ENCODE data around the gene RMRP. TPM values are rescaled to one million over a fixed set of nuclear protein-coding genes. Genes with fewer than 3 reads are reported as not detected.
"Not testable (repeated sequence)": the region's sequence is repeated elsewhere in the genome, so short reads cannot be mapped to it uniquely, and the experiment has no call there.

The RMRP gene
- total and polyA plus RNA-seq, 2 donors = 13.0 to 22,838 TPM

DNA sequence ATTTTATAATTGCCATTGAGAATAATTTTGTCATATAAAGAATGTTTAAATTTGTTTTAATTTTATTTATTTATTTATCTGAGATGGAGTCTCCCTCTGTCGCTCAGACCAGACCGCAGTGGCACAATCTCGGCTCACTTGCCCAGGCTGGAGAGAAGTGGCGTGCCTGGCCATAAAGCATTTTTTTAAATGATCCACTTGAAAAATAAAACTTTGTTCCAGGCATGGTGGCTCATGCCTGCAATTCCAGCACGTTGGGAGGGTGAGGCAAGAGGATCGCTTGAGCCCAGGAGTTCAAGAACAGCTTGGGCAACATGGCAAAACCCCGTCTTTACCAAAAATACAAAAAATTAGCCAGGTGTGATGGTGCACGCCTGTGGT, 5.0 kb downstream of the RMRP start:
- no peak overlapping the region for H3K27ac ChIP-seq (ENCODE audit: low read depth in 1 of 2, low read length in 1 of 2)
- DNase-seq (ENCODE audit: low read depth in 6 of 9, low spot score in 9 of 9) = no peak
- H3K9me3 ChIP-seq (ENCODE audit: control insufficient read depth in 2 of 2, insufficient read depth in 1 of 2, low read length in 1 of 2) = no peaks in the 10 kb centered on the region
- peaks cover 0 to 2% of the 10 kb centered on the region in 2 donors for H3K27me3 ChIP-seq (ENCODE audit: control insufficient read depth in 2 of 2, insufficient read depth in 1 of 2, low read length in 1 of 2)
- H3K36me3 ChIP-seq (ENCODE audit: control insufficient read depth in 2 of 2, insufficient read depth in 2 of 2, low read length in 1 of 2) = peaks cover 0 to 8% of the 10 kb centered on the region in 2 donors
- no peak overlapping the region for H3K4me3 ChIP-seq (ENCODE audit: low read length in 2 of 2)
- H3K4me1 ChIP-seq (ENCODE audit: control insufficient read depth in 2 of 2, insufficient read depth in 2 of 2, low read length in 2 of 2) = peaks cover 37 to 66% of the 10 kb centered on the region in 2 donors
- 97% methylated on average over 8 of the region's 8 CpGs for WGBS

DNA sequence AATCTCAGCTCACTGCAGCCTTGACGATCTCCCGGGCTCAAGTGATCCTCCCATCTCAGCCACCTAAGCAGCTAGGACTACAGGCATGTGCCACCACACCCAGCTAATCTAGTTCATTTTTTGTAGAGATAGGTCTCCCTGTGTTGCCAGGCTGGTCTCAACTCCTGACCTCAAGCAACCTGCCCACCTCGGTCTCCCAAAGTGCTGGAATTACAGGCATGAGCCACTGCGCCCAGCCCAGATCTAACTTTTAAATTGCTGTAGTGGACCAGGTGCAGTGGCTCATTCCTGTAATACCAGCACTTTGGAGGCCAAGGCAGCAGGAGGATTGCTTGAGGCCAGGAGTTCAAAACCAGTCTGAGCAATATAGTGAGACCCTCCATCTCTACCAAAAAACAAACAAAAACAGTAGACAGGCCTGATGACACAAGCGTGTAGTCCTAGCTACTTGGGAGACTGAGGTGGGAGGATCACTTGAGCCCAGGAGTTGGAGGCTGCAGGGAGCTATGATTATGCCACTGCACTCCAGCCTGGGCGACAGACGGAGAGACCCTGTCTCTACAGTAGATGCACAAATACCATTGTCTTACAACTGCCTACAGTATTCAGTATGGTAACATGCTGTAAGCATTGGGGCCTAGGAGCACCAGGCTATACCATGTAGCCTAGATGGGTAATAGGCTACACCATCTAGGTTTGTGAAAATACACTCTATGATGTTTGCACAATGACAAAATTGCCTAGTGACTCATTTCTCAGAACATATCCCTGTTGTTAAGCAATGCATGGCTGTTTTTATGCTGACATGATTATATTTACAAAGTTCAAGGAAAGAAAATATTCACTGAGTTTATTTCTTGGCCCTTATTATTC, 5.6 kb downstream of the RMRP start:
- H3K27ac ChIP-seq (ENCODE audit: low read depth in 1 of 2, low read length in 1 of 2) = peak overlapping the region in 1 of 2 donors; percentile 11
- no peak overlapping the region for H3K4me3 ChIP-seq (ENCODE audit: low read length in 2 of 2)
- peaks cover 42 to 66% of the 10 kb centered on the region in 2 donors for H3K4me1 ChIP-seq (ENCODE audit: control insufficient read depth in 2 of 2, insufficient read depth in 2 of 2, low read length in 2 of 2)
- H3K36me3 ChIP-seq (ENCODE audit: control insufficient read depth in 2 of 2, insufficient read depth in 2 of 2, low read length in 1 of 2) = peaks cover 0 to 8% of the 10 kb centered on the region in 2 donors
- no peaks in the 10 kb centered on the region for H3K9me3 ChIP-seq (ENCODE audit: control insufficient read depth in 2 of 2, insufficient read depth in 1 of 2, low read length in 1 of 2)
- DNase-seq (ENCODE audit: low read depth in 6 of 9, low spot score in 9 of 9) = no peak
- WGBS = 96% methylated on average over 7 of the region's 7 CpGs
- H3K27me3 ChIP-seq (ENCODE audit: control insufficient read depth in 2 of 2, insufficient read depth in 1 of 2, low read length in 1 of 2) = no peaks in the 10 kb centered on the region

DNA sequence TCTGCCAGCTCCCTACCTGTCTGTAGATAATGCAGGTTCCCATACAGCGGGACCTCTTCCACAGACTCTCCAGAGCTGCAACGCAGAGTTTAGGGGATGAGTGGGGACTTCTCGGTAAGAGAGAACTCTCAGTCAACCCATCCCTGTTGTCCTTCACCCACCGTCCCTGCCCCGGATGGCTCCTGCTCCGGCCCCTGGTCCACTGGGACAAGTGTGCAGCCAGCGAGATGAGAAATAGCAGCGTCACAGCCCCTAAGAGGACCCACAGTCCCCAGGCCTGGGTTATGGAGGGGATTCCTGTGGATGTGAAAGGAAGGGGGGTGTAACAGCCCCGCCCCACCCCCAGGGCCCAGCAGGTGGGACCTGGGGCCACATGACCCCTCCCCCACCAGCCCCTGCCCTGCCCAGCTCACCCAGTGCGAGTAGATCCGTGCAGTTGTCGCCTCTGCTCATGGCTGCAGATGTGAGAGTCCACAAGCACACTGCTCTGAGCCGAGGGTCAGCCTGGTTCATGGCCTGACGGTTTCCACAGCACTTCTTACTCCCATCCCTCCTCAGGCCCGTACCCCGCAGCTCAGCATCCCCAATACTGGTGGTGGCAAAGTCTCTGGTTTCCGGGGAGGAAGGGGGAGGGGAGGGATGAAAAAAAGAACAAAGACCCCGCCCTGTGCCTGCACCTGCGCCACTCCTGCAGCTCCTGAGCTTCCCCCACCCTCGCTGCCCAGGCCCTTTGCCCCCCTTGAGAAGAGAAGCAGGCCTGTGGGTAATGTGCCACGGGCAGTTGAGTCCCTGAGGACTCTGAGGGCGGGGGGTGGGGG, 7.3 kb downstream of the RMRP start, which contains the start of gene SIT1:
Gene SIT1 (minus strand): TSS at position 591 of the 818 bp plus-strand sequence. CDS start 78 bp downstream, at position 513.
- peaks cover 45 to 65% of the 10 kb centered on the region in 2 donors for H3K4me1 ChIP-seq (ENCODE audit: control insufficient read depth in 2 of 2, insufficient read depth in 2 of 2, low read length in 2 of 2)
- H3K9me3 ChIP-seq (ENCODE audit: control insufficient read depth in 2 of 2, insufficient read depth in 1 of 2, low read length in 1 of 2) = no peaks in the 10 kb centered on the region
- peak within 1 kb of the TSS; percentile 98 to 99 for H3K27ac ChIP-seq (ENCODE audit: low read depth in 1 of 2, low read length in 1 of 2)
- peak in 8 of 9 donors; percentile 68 to 92 (median 79) for DNase-seq (ENCODE audit: low read depth in 6 of 9, low spot score in 9 of 9)
- 45% methylated on average over 22 of the region's 22 CpGs for WGBS
- no peaks in the 10 kb centered on the region for H3K27me3 ChIP-seq (ENCODE audit: control insufficient read depth in 2 of 2, insufficient read depth in 1 of 2, low read length in 1 of 2)
- peak within 1 kb of the TSS; percentile 65 to 75 for H3K4me3 ChIP-seq (ENCODE audit: low read length in 2 of 2)
- peaks cover 0 to 8% of the 10 kb centered on the region in 2 donors for H3K36me3 ChIP-seq (ENCODE audit: control insufficient read depth in 2 of 2, insufficient read depth in 2 of 2, low read length in 1 of 2)

DNA sequence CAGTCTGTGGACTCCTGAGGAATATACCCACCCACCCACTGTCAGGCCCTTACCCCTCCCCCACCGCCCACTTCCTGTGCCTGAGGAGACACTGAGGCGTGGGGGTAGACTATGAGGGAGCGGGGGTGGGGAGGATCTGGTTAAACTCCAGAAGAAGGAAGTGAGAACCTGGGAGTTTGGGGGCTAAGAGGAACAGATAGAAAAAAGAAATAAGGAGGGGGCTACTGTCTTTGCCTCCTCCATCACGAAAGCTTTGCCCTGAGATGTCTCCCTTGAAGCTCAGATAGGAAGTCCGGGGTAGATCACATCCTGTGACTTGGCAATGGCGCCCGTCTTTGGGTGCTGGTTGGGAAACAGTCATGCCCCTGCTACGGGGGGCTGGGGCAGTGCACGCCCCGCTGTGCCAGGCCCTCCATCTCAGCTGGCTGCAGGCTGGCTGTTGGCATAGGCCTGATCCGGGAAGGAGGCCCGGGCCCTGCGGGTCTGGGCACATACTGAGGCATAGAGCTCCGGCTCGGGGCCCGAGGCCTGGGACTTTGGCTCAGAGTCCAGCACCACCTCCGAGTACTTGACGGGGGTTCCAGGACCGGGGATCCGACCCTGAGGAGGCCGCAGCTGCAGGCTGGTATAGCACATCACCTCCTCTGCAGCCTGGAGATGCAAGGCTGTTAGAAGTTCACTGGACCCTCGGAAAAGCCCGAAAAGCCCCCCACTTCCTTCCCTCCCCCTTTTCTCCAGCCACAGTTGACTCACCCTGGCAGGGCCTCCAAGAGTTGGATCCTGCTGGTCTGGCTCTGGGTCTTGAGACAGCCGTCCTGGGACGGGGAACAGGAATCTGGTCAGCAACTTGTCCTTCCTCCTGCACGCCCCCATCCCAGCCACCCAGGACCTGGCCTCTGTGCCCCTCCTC, 8.1 kb downstream of the RMRP start:
- Histone ChIP-seq H3K36me3 (ENCODE audit: control insufficient read depth in 2 of 2, insufficient read depth in 2 of 2, low read length in 1 of 2) (peaks cover 0 to 8% of the 10 kb centered on the region in 2 donors), H3K4me1 (ENCODE audit: control insufficient read depth in 2 of 2, insufficient read depth in 2 of 2, low read length in 2 of 2) (peaks cover 47 to 72% of the 10 kb centered on the region in 2 donors), H3K27ac (ENCODE audit: low read depth in 1 of 2, low read length in 1 of 2) (peak overlapping the region; percentile 98 to 99), H3K27me3 (ENCODE audit: control insufficient read depth in 2 of 2, insufficient read depth in 1 of 2, low read length in 1 of 2) (no peaks in the 10 kb centered on the region), H3K9me3 (ENCODE audit: control insufficient read depth in 2 of 2, insufficient read depth in 1 of 2, low read length in 1 of 2) (no peaks in the 10 kb centered on the region), H3K4me3 (ENCODE audit: low read length in 2 of 2) (peak overlapping the region; percentile 65 to 75)
- WGBS = 65% methylated on average over 26 of the region's 26 CpGs
- DNase-seq (ENCODE audit: low read depth in 6 of 9, low spot score in 9 of 9) = peak in 8 of 9 donors; percentile 54 to 88 (median 74)

DNA sequence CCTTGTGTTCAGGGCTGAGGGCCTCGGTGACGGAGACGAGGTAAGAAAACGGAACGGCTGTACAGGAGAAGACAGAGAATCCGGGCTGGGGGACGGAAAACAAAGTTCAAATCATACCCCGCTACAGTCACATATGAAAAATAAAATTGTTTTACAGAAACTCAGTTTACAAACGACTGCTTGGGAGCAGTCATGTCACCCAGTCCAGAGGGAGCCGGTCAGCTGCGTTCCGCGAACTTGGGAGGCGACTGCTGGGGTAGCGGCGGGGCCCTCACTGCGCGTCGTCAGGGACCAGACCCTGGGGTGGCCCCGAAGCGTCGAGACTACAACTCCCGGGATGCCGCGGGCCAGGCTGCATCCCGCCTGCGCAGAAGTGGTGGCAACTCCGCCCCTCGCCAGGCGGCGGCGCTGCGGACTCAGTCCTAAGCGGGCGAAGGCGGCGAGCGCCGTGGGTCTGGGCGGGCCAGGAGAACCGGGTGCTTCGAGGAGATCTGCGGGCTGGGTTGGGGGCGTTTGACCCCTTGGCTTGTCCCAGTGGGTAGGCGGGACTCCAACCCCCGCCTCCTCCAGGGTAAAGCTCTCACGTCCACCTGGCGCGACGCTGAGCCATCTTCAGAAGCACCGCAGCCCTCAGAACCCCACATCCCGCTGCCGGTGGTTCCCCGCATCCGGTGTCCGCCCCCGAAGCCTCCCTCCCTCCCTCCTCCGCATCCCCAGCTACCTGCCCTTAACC, 11.1 kb downstream of the RMRP start:
- peak overlapping the region; percentile 95 to 99 for H3K27ac ChIP-seq (ENCODE audit: low read depth in 1 of 2, low read length in 1 of 2)
- peak; percentile 83 to 96 (median 93) for DNase-seq (ENCODE audit: low read depth in 6 of 9, low spot score in 9 of 9)
- H3K27me3 ChIP-seq (ENCODE audit: control insufficient read depth in 2 of 2, insufficient read depth in 1 of 2, low read length in 1 of 2) = no peaks in the 10 kb centered on the region
- WGBS = under 1% methylated on average over 58 of the region's 58 CpGs
- H3K4me1 ChIP-seq (ENCODE audit: control insufficient read depth in 2 of 2, insufficient read depth in 2 of 2, low read length in 2 of 2) = peaks cover 41 to 62% of the 10 kb centered on the region in 2 donors
- no peaks in the 10 kb centered on the region for H3K9me3 ChIP-seq (ENCODE audit: control insufficient read depth in 2 of 2, insufficient read depth in 1 of 2, low read length in 1 of 2)
- peak overlapping the region; percentile 68 to 95 for H3K4me3 ChIP-seq (ENCODE audit: low read length in 2 of 2)
- peaks cover 0 to 15% of the 10 kb centered on the region in 2 donors for H3K36me3 ChIP-seq (ENCODE audit: control insufficient read depth in 2 of 2, insufficient read depth in 2 of 2, low read length in 1 of 2)

DNA sequence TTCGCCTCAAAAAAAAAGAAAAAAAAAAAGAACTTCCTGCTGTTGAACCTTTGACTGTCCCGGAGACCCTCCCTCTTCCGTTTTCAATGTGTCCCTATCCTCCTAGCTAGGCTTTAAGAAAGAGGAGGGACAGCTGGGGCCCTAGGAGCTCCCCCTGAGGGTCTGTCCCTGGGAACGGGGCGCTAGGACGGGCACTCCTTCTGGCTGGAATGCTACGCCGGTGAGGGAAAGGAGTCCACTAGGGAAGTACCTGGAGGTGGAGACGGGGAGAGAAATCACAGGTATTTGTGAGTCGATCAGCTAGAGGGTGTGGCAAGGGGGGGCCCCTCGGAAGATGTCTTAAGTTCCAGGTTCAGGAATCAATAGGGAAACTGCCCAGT, 11.7 kb downstream of the RMRP start:
- Histone ChIP-seq H3K36me3 (ENCODE audit: control insufficient read depth in 2 of 2, insufficient read depth in 2 of 2, low read length in 1 of 2) (peaks cover 0 to 15% of the 10 kb centered on the region in 2 donors), H3K27ac (ENCODE audit: low read depth in 1 of 2, low read length in 1 of 2) (peak overlapping the region; percentile 95 to 99), H3K9me3 (ENCODE audit: control insufficient read depth in 2 of 2, insufficient read depth in 1 of 2, low read length in 1 of 2) (no peaks in the 10 kb centered on the region), H3K4me3 (ENCODE audit: low read length in 2 of 2) (peak overlapping the region; percentile 68 to 95), H3K4me1 (ENCODE audit: control insufficient read depth in 2 of 2, insufficient read depth in 2 of 2, low read length in 2 of 2) (peaks cover 36 to 56% of the 10 kb centered on the region in 2 donors), H3K27me3 (ENCODE audit: control insufficient read depth in 2 of 2, insufficient read depth in 1 of 2, low read length in 1 of 2) (no peaks in the 10 kb centered on the region)
- WGBS = under 1% methylated on average over 11 of the region's 11 CpGs
- peak in 6 of 9 donors; percentile 42 to 84 (median 58) for DNase-seq (ENCODE audit: low read depth in 6 of 9, low spot score in 9 of 9)

DNA sequence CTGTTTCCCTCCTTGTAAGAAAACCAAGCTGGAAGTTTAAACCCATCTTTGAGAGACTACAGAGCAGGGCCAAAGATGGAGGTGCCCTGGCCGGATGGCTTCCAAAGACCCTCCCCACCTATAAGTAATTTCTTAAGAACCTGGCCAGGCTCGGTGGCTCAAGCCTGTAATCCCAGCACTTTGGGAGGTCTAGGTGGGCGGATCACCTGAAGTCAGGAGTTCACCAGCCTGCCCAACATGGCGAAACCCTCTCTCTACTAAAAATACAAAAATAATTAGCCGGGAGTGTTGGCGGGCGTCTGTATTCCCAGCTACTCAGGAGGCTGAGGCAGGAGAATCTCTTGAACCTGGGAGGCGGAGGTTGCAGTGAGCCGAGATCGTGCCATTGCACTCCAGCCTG, 12.1 kb downstream of the RMRP start:
- H3K36me3 ChIP-seq (ENCODE audit: control insufficient read depth in 2 of 2, insufficient read depth in 2 of 2, low read length in 1 of 2) = peaks cover 0 to 15% of the 10 kb centered on the region in 2 donors
- H3K4me3 ChIP-seq (ENCODE audit: low read length in 2 of 2) = peak overlapping the region; percentile 68 to 95
- H3K4me1 ChIP-seq (ENCODE audit: control insufficient read depth in 2 of 2, insufficient read depth in 2 of 2, low read length in 2 of 2) = peaks cover 35 to 52% of the 10 kb centered on the region in 2 donors
- DNase-seq (ENCODE audit: low read depth in 6 of 9, low spot score in 9 of 9); H3K27me3 ChIP-seq (ENCODE audit: control insufficient read depth in 2 of 2, insufficient read depth in 1 of 2, low read length in 1 of 2); H3K9me3 ChIP-seq (ENCODE audit: control insufficient read depth in 2 of 2, insufficient read depth in 1 of 2, low read length in 1 of 2): not testable (repeated sequence)
- H3K27ac ChIP-seq (ENCODE audit: low read depth in 1 of 2, low read length in 1 of 2) = peak overlapping the region; percentile 93 to 99
- WGBS = 44% methylated on average over 10 of the region's 10 CpGs

DNA sequence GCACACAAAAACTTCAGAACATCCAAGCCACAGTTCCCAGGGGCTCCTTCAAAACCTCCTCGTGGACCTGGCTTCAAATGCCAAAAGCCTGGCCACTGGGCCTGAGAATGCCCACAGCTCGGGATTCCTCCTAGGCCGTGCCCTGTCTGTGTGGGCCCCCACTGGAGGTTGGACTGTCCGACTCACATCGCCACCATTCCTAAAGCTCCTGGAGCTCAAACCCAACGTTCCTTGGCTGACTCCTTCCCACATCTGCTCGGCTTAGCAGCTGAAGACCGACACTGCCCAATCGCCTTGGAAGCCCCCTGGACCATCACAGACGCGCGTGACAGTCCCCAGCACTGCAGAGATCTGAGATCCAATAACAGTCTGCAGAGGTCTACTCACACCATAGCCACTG, 14.8 kb downstream of the RMRP start:
- Histone ChIP-seq H3K4me3 (ENCODE audit: low read length in 2 of 2) (no peak overlapping the region), H3K9me3 (ENCODE audit: control insufficient read depth in 2 of 2, insufficient read depth in 1 of 2, low read length in 1 of 2) (no peaks in the 10 kb centered on the region), H3K27ac (ENCODE audit: low read depth in 1 of 2, low read length in 1 of 2) (no peak overlapping the region), H3K27me3 (ENCODE audit: control insufficient read depth in 2 of 2, insufficient read depth in 1 of 2, low read length in 1 of 2) (no peaks in the 10 kb centered on the region), H3K4me1 (ENCODE audit: control insufficient read depth in 2 of 2, insufficient read depth in 2 of 2, low read length in 2 of 2) (peaks cover 20 to 35% of the 10 kb centered on the region in 2 donors), H3K36me3 (ENCODE audit: control insufficient read depth in 2 of 2, insufficient read depth in 2 of 2, low read length in 1 of 2) (peaks cover 0 to 8% of the 10 kb centered on the region in 2 donors)
- no peak for DNase-seq (ENCODE audit: low read depth in 6 of 9, low spot score in 9 of 9)
- 97% methylated on average over 12 of the region's 12 CpGs for WGBS
